COLO668 (cell line): ENCODE measurements around the gene CNOT8.
A peak's percentile ranks its signal among the peaks of the same experiment; 100 is the strongest.
"Not testable (repeated sequence)": the region's sequence is repeated elsewhere in the genome, so short reads cannot be mapped to it uniquely, and the experiment has no call there.

ENCODE experiments used
- DNase-seq: peaks from one replicate; lab custom pipeline; 2025; ENCODE audit not compliant: unreplicated experiment; lab: John Stamatoyannopoulos, UW

CNOT8 gene

DNA sequence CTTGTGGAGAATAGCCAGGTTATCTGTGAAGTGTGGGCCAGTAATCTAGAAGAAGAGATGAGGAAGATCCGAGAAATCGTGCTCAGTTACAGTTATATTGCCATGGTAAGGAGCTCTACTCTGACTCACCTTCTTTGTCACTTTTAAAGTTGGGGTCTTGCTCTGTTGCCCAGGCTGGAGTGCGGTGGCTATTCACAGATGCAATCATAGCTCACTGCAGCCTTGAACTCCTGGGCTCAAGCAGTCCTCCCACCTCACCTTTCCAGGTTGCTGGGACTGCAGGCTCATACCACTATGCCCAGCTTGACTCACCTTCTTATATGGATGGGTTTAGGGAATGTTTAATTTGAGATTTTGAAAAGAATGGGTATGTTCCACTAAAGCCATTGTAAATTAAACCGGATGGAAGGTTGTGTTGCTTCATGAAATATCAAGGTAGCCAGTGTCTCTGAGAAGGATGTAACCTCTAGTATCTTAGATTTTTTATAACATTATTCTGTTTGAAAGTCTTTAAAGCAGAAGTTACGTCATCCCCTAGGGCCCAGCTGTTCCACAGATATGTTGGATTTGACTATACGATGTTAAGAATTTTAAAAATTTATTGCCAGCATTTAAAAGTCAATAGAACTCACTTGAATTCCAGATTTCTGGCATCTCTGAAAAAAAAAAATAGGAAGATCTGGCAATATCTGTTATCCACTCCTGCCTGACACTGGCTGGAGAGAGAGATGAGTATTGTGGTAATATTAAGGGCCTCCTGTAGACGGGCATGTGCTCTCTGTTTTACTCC lies 5.1 kb downstream of the CNOT8 start:
- DNase-seq: no peak

DNA sequence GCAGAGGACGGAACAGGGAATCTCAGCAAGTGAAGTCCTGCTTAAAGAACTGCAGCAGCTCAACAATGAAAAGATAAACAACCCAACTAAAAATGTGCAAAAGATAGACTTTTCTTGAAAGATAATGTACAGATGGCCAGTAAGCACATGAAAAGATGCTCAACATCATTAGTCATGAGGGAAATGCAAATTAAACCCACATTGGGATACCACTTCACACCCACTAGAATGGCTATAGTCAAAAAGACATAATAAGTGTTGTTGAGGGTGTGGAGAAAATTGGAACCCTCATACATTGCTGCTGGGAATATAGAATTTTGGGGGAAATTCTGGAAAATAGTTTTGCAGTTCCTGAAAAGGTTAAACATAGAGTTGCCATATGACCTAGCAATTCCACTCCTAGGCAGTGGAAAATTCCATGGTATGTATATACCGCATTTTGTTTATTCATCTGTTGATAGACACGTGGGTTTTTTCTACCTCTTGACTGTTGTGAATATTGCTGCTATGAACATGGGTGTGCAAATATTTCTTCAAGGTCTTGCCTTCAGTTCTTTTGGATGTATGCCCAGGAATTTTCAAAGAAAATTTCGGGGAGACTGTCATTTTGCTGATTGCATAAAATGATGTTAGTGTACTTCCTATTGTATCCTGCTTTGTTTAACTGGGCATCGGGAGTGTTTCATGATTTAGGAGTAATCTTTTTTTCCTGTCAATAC lies 7.2 kb downstream of the CNOT8 start:
- no peak for DNase-seq

DNA sequence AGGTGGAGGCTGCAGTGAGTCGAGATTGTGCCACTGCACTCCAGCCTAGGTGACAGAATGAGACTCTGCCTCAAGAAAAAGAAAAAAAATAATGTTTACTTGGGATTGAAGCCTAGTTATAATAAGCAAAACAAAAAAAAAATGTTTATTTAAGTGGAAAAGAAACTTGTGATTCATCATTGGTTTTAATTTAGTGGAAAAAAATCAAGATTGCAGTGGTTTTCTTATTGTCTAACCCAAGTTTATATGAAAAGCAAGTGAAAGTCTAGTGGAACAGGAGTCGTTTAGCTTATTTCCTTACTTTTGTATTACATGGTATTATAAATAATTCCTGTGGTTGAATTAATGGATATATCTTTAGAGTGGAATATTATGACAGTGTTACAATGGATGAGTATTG lies 8.4 kb downstream of the CNOT8 start:
- no peak for DNase-seq

DNA sequence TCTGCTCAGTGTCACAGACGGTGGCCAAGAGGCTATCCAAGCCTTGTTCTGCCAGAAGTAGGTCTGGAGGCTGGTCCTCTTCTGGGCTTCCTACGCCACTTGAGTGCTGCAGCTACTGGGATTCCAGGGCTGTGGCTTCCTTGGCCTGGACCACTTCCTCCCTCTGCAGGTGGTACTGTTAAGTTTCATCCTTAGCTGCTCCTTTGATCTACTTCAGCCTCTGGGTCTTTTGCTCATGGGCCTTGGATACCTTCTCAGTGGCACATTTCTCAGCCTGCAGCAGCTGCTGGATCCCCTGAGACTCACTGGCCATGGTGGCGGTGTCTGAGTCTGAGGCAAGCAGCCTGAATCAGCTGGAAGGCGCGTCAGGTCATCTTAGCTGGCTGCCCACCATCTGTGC lies 10.3 kb downstream of the CNOT8 start:
- DNase-seq: peak; percentile 3

DNA sequence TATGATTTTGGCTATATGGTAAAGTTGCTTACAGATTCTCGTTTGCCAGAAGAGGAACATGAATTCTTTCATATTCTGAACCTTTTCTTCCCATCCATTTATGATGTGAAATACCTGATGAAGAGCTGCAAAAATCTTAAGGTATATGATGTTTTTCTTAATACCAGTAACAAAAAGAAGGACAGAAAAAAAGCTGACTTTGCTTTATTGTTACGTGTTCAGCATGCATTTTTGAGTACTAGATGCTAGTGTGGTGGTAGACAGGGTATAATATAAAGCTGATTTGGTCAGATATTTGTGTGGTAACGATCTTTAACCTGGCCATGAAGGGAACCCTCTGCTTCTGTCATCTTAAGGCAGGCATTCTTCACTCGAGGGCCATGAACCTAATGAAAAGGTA lies 13.3 kb downstream of the CNOT8 start:
- no peak for DNase-seq

DNA sequence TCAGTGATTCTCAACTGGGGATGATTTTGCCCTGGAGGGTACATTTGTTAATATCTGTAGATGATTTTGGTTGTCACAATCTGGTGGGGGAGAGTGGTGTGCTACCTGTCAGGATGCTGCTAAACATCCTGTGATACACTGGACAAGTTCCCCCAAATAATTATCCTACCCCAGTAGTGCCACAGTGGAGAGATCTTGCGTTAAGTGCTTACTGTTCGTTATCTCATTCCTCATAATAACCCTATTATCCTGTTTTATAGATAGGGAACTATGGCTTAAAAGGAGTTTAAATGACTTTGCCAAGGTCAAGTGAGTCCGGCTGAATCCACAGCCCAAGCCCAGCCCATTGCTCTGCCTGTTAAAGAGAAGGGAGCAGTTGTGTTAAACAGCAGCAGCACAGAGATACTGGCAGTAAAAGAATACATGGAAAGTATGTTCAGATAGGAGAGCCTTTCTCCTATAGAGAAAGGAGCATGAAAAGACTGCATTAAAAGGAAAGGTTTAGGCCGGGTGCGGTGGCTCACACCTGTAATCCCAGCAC lies 15.4 kb downstream of the CNOT8 start:
- no peak for DNase-seq

DNA sequence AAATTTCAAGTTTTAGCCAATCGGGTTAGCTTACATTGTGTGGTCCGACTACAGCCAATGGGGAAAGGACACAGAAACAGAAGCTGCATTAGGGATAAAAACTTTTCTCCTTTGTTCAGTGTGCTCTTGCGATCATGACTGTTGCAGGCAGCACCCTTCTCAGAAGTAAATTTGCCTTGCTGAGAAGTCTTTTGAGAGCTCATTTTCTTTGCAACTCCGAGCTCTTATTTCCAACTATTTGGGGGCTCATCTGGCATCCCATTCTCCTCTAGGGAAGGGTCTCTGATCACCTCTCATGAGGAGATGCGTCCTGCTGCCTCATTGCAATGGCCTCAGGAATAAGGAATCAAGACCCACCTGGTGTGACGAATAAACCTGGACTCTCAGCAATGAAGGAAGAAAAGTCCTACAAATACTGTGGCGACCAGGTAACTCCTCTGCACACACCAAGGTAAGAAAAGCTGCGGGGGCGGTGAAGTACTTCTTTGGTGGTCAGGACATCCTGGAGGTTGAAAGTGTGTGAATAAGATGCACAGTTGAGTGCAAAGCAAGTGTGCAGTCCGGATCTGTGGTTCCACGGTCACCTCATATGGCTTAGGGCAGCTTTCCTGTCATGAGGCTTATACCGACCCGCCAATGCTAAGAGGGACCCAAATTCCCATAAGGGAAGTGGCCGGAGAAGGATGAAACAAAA lies 20.4 kb downstream of the CNOT8 start:
- DNase-seq: no peak

DNA sequence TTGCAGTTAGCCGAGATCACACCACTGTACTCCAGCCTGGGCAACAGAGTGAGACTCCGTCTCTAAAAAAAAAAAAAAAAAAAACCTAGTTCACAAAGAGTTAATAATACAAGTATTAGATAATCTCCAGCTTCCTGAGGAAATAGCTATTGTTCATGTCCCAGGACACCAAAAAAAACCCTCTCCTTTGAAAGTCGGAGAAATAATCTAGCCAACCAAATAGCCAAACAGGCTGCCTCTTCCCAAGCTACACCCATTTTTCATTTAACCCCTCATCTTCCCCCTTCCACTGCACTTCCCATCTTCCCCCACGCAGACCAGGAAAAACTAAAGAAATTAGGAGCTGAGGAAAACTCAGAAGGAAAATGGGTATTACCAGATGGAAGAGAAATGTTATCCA lies 23.6 kb downstream of the CNOT8 start:
- no peak for DNase-seq

DNA sequence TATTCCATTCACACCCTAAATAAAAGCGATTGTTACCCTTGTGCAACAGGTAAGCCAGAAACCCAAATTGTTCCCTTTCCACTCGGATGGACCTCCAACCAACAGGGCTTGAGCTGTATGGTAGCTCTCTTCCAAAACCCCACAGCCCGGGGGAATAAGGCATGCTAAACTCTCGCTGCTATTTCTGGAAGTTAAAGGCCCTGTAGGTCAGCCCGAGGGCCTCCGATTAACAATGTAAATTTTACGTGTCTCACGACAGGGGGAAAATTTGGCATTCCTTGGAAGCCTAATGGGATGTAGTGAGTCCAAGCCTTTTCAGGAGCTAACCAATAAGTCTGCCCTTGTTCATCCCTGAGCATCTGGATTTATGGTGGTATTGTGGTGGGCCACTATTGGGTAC lies 26.0 kb downstream of the CNOT8 start:
- no peak for DNase-seq

DNA sequence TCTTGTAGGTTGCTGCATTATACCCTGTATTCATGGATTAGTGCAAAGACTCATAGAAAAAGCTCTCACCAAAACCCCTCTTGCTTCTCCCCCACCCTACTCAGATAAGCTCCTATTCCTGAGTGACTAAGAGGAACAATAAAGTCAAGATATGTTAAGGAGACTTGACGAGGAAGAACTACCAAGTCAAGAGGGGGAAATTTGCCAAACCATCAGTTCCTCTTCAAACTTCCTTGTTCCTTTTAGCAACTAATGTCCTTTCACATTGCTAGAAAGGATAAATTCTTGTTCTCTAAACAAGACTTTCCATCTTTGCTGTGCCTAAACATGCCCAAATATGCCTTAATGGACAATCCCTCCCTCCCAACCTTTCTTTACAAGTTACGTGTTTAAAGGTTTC lies 27.0 kb downstream of the CNOT8 start:
- DNase-seq: no peak

DNA sequence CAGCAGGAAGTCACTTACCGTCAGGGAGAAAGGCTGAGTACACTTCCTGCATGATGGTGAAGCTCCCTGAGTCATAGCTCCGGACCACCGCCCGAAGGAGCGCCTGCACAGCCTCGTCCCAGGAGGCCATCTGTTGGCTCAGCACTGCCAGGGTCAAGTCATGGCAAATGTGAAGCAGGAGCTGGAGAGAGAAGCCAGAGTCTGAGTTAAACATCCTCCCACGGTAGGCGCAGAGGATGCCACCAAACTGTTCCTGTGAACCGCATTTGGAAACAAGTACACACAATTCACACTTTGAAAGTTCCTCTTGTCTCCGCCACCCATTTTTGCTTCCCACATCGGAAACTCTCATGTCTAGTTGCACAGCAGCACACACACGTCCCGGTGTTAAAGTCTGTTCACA lies 33.9 kb downstream of the CNOT8 start:
- DNase-seq: no peak

DNA sequence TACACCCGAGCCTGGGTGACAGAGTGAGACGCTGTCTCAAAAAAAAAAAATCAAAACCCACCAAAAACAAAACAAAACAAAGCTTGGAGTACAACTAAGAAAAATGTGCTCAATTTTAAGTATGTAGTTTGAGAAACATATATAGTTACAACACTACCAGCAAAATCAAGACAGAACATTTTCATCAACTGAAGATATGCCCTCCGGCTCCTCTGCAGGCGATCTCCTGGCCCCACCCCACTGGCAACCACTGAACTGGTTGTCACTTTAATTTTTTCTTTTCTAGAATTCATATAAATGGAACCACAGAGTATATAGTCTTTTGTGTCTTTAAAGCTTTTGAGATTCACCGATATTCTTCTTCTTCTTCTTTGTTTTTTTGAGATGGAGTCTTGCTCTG lies 35.0 kb downstream of the CNOT8 start:
- DNase-seq: no peak

DNA sequence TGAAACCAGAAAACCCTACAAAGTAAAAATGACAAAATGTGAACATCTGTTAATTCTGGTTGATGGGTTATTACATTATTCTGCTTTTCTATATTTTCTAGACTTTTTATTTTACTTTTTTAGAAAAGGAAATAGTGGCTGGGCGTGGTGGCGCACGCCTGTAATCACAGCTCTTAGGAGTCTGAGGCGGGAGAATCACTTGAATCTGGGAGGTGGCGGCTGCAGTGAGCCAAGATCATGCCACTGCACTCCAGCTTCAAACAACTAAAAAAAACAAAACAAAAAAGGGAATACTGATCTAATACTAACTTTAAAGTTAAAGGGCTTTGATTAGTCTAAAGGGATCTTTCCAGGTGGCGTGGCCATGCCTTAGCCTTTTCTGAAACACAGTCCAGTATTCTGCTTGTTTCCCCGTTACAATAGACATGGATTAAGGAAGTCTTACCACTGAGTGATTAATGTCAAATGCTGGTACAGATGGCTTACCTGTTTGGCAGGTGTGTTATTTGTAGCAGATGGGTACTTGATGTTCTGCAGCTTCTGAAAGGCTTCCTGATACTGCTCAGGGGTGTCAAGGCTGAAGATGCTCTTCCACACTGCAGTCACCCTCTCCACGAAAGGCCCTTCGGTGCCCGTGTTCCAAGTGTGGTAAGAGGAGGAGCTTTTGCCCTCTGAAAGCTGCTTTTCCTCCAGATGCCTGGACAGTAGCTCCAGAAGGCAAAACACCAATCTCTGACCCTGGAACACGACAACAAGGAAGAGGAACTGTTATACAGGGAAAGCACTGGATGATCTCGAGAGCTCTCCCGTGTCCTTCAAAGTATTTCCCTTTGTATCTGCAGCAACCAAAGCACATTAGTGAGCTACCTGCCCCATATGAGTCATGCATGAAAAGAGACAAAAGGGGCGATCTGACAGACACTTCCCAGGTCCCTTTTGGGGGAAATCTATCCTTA lies 37.5 kb downstream of the CNOT8 start:
- no peak for DNase-seq

DNA sequence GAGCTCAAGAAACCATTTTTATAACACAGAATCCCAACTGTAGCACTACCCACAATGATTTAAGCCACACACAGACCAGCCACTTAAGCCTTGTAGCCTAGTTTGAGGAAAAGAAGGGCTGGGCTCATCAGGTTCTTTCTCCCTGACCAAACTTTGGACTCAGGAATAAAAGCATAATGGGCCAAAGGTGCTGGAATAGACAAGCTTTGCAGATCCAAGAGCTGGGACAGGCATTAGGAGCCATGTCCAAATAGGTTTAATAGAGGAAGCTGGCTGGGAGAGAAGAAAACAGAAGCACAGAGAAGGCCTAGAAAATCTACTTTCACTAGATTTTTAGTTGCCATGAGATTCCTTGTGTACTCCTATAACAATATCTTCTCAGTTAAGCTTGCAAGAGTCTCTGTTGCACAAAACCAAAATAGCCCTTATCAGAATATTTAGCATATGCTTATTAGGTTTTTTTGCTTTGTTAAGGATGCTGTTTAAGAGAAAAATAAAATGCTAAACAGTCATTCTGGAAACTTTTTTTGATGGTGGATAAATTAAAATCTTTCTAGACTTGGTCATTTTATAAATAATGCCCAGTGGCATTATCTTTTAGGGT lies 38.2 kb downstream of the CNOT8 start:
- DNase-seq: no peak

DNA sequence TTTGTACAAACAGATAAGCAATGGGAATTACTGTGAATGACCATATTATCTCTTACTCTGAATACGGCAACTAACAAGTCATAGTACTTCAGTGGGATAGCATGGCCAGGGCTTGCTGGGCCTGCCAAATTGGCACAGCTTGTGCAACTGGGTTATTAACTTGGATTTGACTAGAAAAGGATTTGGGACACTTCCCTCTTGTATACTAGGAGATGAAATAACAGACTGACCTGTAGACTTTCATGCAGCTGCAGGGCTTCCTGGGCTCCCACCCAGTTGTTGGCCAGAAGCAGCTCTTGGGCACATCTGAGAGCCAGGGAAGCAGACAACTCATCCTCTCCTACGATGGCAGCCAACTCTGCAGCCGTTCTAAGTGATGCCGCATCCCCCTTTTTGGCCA lies 39.8 kb downstream of the CNOT8 start:
- no peak for DNase-seq

DNA sequence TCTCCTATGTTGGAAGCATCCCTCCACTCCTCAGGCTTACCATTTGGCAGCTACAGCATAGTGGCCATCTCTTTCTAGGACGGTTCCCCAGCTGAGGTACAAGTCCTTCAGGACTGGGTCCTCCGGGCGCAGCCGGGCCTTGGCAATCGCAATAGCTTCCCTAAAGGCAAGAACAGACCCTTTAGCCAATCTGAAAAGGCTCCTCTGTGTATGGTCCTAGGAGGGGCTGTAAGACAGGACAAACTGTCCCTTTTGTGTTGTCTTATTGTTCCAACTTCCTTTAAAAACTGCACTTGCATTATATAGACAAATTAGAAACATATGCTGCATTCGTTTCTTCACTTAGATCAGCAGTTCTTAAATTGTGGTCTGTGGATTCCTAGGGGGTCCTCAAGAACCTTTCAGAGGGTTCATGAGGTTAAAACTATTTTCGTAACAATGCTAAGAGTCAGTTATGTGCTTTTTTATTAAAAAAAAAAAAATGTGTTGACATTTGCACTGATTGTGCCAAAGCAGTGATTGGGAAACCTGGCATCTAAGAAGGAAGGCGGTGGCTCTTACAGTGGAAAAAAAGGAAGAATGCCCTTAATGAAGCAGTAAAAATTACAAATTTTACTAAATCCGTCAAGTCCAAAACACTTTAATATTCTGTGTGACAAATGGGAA lies 40.9 kb downstream of the CNOT8 start:
- no peak for DNase-seq

DNA sequence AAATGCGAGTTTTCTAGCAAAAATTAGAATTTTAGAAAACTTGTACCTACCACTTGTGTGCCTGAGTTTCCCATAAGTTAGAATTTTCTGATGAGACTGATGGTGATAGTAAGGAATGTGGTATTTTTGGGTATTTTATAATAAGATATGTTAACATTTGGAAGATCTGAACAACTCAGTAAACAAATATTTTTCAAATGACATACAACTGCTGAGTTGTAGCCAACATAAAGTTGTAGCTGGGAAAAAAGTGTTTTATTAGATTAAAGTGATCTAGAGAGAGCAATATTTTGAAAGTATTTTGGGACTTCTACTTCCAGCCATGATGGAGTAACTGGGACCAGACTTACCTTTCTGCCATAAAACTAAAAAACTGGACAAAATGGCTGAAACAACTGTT lies 41.6 kb downstream of the CNOT8 start:
- no peak for DNase-seq

DNA sequence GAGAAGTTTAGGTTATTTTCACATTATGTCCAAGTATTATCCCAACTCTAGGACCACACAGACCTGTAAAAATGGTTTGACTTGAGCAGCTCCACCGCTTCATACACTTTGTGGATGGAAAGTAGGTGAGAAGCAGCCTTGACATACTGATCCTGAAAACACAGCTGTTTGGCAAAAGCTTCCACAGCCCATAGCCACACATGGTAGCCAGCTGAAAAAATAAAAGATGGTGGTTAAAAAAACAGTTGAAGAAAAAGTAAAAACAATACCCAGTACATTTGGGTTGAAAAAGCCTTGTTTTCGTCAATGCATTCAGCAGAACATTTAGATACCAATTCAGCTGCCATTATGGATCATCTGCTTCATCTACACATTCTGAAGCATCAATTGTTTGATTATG lies 42.8 kb downstream of the CNOT8 start:
- DNase-seq: no peak

DNA sequence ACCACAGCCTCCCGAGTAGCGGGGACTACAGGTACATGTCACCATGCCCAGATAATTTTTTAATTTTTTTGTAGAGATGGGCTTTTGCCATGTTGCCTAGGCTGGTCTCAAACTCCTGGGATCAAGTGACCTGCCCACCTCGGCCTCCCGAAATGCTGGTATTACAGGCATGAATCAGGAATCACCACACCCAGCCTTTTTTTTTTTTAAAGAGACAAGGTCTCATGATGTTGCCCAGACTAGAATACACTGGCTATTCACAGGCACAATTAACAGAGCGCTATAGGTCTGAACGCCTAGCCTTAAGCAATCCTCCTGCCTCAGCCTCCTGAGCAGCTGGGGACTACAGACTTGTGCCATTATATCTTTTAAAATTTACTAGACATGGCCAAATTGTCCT lies 43.5 kb downstream of the CNOT8 start:
- DNase-seq: no peak

DNA sequence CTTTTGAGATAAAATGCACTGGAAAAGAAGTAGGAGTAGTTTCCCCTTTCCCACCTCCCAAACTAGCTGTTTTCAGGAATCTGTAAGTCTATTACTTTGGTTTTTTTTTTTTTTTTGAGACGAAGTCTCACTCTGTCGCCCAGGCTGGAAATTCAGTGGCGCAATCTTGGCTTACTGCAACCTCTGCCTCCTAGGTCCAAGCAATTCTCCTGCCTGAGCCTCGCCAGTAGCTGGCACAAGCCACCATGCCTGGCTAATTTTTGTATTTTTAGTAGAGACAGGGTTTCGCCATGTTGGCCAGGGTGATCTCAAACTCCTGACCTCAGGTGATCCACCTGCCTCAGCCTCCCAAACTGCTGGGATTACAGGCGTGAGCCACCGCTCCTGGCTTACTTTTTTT lies 47.2 kb downstream of the CNOT8 start:
- DNase-seq: not testable (repeated sequence)
